CMK (cell line): ENCODE measurements around the gene TRIM16.
"Not testable (repeated sequence)": the region's sequence is repeated elsewhere in the genome, so short reads cannot be mapped to it uniquely, and the experiment has no call there.

Source experiments
- DNase-seq: peaks from one replicate; pipeline ENCODE4 v3.0.0-alpha.2; 2010; ENCODE audit warnings: low read depth

The TRIM16 gene

DNA sequence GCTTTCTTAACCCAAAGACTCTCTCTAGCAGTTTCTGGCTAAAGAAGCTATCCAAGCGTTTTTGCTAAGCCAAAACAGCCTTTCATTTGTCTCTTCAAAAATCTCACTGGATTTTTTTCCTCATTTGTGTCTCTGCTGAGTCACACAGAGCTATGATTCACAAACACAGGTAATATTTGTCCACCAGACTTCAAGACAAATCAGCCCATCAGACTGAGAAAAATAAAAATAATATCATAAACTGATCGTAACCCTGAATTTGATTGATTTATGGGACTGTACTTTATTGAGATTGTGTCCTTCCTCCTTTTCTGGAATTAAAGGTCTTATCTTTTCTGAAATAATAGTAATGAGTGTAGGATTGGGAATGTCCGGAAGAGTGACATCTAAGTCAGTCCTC is 25.8 kb downstream of the TRIM16 start:
- no peak for DNase-seq

DNA sequence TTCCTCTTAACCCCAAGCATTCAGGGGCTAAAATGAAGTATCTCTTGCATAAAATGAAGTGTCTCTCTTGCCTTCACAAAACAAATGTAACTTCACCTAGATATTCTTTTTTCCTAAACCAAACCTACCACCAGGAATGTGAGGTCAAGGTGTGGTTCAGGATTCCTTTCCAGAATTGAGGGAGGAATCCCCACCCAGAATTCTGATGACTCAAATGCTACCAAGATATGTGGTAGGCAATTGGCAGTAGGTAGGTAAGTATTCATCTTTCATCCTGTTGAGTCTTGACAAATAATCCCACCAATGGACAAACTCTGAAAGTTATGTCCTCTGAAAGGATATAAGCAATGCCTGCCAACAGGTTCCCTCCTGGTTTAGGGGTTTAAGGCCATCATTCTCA is 26.2 kb downstream of the TRIM16 start:
- DNase-seq, result no peak

DNA sequence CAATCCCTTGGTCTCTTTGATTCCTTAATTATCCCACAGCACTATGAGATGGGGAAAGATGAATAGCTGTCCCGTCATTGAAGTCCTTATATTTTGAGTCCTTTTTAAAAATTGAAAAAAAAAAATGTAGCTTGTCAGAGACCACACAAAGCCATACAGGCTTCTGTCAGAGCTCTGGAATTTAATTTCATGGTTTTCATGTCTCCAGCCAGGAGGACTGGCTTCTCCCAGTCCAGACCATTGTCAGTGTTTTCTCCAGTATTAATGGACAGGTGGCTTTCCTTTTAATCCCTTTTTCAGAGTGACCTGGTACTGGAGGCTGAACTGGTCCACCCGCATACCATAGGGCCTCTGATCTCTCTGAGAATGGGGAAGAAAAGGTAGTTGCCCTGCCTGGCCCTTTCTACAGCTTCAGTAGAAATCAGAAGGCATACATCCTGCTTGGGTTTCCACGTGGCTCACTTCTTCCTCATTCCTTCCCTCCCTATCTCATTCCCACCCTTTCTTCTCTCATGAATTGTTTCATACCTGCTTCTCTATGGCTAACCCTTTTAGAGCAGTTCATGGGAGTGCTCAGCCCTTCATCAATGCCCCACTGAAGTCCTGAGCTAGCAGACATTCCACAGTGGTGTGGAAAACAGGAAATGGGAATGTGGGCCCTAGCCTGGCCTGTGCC is 29.1 kb downstream of the TRIM16 start:
- no peak for DNase-seq

DNA sequence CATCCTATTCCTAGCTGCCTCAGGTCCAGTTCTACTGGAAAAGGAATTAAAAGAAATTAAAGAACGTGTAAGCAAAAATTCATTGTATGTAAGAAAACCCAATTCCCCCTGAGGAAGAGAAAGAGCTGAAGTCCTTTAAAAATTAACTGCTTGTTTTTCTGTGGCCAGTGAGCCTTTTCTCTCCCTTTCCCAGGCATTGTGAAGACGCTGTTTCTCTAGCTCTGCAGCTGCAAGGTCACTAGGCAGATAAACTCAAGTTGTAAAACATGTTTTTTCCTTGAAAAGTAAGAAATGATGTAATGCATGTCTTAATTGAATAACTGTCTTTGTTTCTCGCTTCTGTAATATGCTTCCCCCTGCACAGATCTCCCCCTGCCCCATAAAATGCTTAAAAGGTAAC is 29.7 kb downstream of the TRIM16 start:
- not testable (repeated sequence) for DNase-seq

DNA sequence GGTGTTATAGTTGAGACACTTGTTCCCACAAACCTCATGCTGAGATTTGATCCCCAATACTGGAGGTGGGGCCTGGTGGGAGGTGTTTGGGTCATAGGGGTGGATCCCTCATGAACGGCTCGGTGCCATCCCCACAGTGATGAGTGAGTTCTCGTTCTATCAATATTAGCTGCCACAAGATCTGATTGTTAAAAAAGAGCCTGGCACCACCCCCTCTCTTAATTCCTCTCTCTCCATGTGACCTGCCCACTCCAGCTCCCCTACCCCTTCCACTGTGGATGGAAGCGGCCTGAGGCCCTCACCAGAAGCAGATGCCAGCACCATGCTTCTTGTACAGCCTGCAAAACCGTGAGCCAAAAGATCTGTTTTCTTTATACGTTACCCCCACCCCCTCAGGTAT is 31.2 kb downstream of the TRIM16 start:
- DNase-seq, result no peak

DNA sequence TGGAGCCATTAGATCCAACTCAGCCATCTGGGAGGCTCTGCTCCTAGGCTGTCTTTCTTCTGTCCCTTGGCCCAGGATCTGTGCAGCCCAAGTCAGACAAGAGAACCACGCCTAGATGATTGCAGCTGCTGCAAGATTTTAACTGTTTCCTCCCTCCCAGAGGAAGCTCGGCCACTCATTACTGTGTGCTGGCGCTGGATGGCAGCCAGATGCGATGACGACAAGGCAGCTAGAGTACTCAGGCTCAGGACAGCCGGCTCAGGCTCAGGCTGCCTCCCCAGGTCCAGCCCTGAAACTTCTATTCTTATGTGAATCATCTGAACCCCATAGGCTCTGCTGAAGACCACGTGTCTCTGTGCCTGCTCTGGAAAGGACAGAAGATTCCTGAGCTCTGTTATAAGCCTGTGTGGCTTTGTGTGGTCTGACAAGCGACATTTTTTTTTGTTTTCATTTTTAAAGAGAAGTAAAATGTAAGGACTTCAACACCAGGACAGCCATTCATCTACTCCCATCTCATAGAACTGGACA is 32.5 kb downstream of the TRIM16 start:
- peak; percentile 78 for DNase-seq

DNA sequence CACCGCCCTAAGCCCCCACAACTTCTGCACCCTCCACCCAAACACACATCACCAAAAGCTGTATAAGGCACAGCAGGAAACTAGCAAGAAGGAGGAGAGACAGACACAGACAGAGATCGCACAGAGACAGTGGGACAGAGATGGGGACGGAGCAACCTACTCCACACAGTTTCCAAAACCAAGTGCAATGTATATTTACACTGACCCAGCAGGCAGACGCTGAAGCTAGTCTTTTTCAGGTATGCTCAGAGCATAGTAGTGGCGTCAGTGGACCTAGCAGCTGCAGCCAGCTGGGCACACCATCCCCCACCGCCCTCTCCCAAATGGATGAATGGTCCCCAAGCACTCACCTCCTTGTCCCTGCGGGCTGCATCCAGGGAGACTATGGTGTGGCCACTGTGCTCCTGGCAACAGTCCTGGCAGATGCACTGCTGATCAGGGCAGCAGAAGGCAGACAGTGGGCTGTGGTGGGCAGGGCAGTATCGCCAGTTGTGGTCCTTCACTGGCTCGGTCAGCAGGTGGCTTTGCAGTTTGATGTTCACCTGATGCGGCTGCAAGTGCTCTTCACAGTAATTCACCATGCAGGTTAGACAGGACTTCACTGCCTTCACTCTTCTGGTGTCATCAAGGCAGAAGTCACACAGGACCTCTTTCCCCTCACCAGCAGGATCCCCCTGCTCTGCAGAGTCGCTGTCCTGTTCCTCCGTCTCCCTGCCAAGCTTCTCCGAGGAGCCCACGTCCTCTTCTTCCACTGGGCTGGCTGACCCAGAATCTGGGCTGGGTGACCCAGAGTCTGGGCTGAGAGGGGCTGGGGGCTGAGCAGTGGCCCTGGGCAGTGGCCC is 33.1 kb downstream of the TRIM16 start:
- no peak for DNase-seq

DNA sequence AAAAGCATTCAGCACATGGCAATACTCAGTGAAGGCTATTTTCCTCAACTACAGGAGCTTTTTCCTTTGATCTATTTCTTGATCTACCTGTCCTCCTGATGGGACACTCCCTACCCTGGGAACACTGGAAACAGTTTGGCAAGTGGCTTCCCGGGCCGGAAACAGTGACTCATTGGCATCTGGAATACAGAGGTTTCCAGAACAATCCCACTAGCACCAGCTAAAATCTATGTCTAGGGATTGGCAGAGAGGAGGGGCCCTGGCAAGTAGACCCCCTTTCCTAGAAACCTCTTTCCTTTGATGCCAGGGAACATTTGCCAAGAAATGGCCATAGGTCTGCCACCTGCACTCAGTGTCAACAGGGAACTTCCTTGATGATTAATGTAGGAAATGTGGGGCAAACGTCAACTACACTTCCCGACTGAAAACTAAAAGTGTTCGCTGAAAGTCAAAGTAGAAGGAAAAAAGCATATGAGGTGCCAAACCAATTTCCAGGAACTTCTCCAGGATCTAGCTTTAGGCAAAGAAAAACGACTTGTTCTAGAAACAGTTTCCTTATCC is 34.2 kb downstream of the TRIM16 start:
- DNase-seq, result no peak

DNA sequence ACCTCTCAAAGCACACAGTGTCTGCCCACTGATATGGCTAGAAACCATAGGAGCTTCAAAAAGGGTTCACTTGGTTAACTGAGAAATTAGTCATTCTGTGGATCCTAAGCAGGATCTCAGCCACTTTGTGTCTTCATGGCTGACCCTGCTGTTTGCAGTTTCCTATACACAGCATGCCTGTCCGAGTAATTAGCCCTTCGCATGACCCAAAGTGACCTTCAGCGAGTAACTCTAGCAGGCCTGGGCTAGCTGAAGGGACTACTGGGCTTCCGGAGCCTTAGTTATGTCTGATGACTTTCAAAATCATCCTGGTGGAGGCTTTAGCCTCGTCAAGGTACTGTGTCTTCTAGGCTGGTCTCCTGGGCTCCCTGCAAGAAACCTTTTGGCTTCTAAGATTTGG is 35.7 kb downstream of the TRIM16 start:
- no peak for DNase-seq

DNA sequence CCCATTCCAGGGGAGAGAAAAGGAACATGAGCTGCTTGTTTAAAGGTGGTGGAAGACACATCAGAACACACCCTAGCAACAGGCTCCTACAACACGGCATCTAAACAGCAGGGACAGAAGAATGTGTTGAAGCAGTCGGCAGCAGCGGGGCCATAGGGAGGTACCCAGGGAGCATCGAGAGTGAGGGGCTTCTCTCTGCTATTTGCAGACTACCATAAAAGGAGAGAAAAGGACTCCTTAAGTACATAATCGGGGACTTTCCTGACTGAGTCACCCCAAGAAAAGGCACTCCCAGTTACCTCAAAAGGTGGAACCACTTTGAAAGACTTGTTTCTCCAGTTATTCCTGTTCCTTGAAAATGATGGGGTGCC is 38.2 kb downstream of the TRIM16 start:
- not testable (repeated sequence) for DNase-seq

DNA sequence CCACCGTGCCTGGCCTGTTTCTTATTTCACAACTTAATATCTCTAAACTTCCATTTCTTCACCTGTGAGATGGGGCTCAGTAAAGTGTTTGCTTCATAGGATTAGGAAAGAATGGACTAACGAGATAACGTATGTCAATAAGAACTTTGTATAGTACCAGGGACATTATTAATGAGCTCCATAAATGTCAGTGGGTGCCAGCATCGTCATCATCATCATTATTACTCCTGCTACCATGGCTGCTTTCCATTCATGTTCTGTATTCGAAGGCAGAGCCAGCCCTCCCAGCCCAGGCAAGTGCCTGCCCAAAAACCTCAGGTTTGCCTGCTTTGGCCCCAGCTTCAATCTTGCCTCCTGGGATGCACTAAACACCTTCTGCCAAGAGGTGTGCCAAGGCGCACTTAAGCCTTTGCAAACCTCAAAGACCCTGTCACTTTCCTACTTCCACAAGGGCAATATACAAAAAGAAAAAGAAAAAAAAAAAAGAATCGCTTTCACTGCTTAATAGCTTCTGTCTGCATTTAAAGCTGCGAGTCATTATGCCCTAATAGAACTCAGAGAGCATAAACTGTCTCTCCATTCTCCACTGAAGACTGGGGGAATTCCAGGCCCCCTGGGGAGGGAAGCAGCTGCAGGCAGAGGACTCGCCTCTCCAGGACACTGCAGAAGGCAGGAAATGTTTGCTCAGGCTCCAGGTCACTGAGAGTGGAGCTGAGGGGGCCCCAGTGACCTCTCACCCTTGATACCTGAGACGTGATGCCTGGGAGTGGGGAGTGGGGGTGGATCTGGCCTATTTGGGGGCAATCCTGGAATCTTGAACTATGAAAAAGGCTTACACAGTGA is 38.8 kb downstream of the TRIM16 start:
- not testable (repeated sequence) for DNase-seq

DNA sequence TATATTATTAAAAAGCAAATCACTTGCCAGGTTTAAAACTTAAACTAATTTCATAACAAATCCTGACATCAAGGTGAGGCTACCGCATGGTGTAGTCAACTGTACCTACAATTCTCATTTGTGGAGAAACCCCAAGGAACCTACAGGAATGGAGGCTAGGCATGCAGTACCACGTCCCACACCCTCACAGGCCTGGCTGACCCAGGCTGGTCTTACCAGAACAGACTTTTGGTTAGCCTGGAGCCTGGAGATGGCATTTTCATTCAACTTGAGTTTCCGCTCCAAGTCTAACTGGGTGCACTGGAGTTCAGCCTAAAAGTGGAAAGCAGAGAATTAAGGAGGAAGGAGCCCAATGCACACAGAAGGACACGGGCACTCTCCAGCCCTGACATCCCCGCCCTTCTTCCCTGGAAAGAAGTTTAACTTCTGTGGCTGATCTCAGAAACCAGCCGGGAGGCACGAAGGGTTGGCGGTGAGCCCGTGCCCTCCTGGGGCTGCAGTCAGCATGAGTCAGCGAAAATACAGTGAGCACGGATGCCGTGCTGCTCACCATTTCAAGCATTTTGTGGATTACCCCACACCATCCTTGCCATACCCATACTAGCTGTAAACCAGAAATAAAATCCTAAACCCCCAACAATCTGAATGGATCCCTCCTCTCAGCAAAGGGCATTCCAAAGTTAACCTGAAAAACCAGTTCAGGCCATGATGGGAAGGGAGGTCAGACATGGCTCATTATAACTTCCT is 41.4 kb downstream of the TRIM16 start:
- DNase-seq, result not testable (repeated sequence)

DNA sequence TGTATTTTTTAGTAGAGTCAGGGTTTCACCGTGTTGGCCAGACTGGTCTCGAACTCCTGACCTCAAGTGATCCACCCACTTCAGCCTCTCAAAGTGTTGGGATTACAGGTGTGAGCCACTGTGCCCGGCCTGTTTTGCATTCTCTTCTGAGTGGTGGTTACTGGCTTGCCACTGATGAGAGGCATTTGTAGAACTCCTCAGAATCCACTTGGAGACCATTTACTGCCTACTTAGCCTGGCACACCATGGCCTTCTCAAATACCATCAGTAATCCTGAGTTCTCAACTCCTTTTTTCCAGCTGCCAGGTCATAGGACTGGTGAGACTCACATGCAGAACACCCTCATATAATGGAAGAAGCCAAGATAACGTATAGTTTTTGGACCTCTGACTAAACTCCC is 42.1 kb downstream of the TRIM16 start:
- DNase-seq, result not testable (repeated sequence)

DNA sequence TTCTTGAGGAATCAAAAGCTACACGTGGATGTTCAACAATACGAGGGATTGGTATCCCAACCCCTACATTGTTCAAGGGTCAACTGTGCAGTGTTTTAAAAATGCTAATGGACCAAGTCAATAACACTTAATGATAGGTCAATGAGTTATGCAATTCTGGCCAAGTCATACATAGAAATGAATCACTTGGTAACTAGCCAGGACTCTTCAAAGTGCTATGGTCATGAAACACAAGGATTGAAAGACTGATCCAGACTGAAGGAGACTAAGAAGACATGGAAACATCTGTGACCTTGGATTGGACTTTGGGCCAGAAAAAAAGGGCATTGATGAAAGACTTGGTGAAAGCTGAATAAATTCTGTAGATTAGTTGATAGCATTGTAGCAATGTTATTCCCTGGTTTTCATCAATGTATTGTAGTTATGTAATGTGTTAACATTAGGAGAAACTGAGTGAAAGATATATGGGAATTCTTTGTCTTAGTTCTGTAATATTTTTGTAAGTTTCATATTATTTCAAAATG is 53.1 kb downstream of the TRIM16 start:
- DNase-seq, result not testable (repeated sequence)

DNA sequence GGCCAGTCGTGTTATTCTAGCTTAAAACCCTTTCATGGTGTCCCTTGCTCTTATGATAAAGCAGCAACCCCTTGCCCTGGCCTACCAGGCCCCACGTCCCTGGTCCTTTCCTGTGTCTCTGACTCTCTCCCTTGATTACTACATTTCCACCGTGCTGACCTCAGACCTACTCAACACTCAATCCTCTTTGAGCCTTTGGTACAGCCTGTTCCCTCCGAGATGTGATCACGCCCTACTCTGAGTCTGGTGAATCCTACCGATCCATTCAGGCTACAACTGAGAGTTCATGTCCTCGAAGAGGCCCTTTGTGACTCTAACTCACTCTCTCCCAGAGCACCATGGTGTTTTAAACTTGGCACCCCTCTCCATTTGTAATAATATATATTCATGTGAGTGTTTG is 54.1 kb downstream of the TRIM16 start:
- not testable (repeated sequence) for DNase-seq

DNA sequence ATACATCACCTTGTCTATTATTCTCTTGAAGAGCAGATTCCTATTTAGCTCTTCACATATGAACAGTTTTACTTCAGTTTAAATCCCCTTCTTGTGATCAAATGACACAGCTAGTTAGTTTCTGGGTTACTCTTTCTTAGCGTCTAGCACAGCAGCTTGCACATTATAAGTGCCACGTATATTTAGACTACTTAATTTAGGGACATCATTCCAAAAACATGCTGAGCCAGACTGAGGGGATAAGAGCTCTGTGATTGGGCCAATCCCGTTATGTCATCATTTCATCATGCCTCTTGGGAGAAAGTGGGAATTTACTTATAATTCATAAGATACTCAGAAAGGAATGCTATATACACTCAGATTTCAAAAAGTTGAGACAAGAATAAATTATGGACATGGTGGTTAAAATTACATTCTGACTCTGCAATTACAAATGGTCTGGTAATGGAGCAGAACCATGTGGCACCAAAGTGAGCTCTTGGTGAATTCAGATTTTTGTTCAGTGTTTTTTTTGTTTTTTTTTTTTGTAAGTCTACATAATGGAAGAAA is 60.4 kb downstream of the TRIM16 start:
- not testable (repeated sequence) for DNase-seq

DNA sequence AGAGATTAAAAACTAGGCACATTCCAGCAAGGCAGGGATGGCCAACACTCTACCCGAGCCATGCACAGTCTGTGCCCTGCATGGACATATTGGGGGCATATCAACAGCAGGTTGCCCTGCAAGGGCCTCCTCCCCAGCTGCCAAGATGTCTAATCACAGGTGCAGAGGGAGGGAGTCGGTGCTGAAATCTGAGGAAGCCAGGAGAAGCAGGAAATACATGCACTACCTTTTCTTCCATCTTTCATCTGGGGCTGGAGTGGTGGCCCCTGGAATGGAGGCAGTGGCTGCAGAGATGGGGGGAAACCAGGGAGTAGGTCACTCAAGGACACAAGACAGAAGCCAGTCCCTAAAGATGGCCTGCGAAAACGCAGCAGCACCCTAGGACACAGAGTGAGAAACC is 60.9 kb downstream of the TRIM16 start:
- not testable (repeated sequence) for DNase-seq

DNA sequence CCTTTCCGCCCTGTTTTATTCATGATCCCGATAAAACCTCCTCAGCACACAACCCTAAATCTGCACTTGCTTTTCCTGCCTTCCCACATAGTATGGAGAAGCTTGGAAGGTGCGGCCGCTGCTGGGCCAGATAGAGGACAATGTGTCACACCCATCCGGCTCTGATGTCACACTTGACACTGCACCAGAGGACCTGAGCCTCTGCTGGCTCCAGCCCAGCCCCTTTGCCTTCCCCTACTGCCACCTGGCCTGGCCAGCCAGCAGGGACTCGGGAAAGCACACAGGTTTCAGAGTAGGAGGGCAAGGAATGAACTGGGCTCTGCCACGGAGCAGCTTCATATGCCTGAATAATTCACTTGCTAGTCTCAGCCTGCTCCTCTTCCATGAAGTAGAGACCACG is 62.0 kb downstream of the TRIM16 start:
- DNase-seq, result not testable (repeated sequence)

DNA sequence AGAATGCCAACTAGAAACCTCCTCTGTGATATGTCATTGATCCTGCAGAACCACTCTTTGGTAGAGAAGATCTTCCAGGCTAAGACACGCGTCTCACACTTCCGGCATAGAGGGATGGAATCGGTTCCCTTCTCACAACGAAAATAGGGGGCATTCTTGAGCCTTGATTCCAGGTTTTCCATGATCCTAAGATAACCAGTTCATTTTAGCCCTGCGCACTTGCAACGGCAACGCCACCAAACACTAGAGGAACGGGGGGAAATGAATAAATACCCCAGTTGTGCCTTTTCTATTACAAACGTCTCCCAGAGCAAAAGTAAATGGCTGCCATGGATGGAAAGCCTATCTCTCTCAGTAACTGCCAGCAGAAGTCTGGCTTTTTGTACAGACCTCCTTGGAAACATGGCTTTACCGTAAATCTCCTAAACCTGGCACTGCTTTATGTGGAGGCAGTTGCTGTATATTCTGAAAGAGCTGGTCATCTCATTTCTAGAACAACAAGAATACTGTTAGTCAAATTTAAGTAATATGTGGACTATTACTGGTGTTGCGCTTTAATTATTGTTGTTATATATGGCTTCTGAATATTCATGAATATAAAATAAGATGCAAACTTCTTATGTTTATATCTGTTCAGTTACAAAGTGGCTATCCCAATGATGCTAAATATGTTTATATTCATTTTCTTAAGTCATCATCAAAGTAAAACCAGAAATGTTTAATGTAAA is 64.6 kb downstream of the TRIM16 start, which contains the start of gene FBXW10B:
Gene FBXW10B, minus strand, starts transcription at position 374 of the 728 bp plus-strand sequence. Its CDS starts 192 bp downstream, at position 182.
- not testable (repeated sequence) for DNase-seq

DNA sequence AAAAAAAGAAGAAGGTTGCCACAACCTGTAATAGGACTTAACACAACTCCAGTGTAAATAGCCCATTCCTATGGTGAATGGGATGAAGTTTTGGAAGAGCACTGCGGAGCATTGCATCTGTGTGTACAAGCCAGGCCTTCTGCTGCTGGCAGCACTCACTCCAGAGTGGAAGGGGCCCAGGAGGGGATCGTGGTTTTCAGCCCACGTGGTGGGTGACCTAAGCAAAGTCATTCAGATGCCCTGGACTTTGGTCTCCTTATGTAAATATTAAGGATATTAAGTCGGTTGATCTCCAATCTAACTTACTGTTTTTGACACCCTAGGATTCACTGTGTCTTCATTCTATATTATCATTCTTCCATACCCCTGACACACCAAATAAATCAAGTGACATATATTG is 67.3 kb downstream of the TRIM16 start:
- DNase-seq, result not testable (repeated sequence)
